Lung (tissue), 12 donors: ENCODE results near the gene EVI5. TPM values are rescaled to one million over a fixed set of nuclear protein-coding genes. Genes with fewer than 3 reads are reported as not detected.

Experiments
- ATAC-seq: fragments of 200-7000 bp; cut with Tn5 transposase; one replicate; pipeline ENCODE4 v1.9.1; 2020; ENCODE audit warnings: moderate number of reproducible peaks; ENCODE audit not compliant: insufficient read depth, low FRiP score
- DNase-seq, 3 donors: peaks; one replicate each; pipeline ENCODE4 v3.0.0-alpha.2; 2013 to 2017
- H3K27ac ChIP-seq, 2 donors: one replicate each; pipeline ENCODE4 v1.5.1; 2013; ENCODE audit warnings: mild to moderate bottlenecking in 2 of 2, moderate library complexity in 2 of 2, control low read depth in 1 of 2, inconsistent platforms in 1 of 2, low read depth in 1 of 2, low read length in 1 of 2
- H3K27me3 ChIP-seq, 3 donors: one replicate each; pipeline ENCODE4 v1.5.1; 2013; ENCODE audit warnings: low read length in 2 of 3; ENCODE audit not compliant: control insufficient read depth in 3 of 3, insufficient read depth in 3 of 3
- H3K36me3 ChIP-seq, 4 donors: one replicate each; pipeline ENCODE4 v1.5.1; 2013; ENCODE audit warnings: low read length in 4 of 4, mild to moderate bottlenecking in 1 of 4, moderate library complexity in 1 of 4; ENCODE audit not compliant: control insufficient read depth in 4 of 4, insufficient read depth in 4 of 4
- H3K4me1 ChIP-seq, 5 donors: one replicate each; pipeline ENCODE4 v1.5.1; 2013; ENCODE audit warnings: low read length in 5 of 5, mild to moderate bottlenecking in 2 of 5, moderate library complexity in 1 of 5; ENCODE audit not compliant: control insufficient read depth in 5 of 5, insufficient read depth in 5 of 5
- H3K4me3 ChIP-seq: one replicate; pipeline ENCODE4 v1.5.1; 2013; ENCODE audit warnings: mild to moderate bottlenecking, control low read depth, moderate library complexity
- H3K9ac ChIP-seq, 2 donors: one replicate each; pipeline ENCODE4 v1.5.1; 2013; ENCODE audit warnings: low read length in 2 of 2, control low read depth in 1 of 2; ENCODE audit not compliant: insufficient read depth in 1 of 2
- H3K9me3 ChIP-seq, 4 donors: one replicate each; pipeline ENCODE4 v1.5.1; 2013; ENCODE audit warnings: low read length in 3 of 4, mild to moderate bottlenecking in 1 of 4, moderate library complexity in 1 of 4; ENCODE audit not compliant: control insufficient read depth in 4 of 4, insufficient read depth in 3 of 4
- WGBS, 2 donors: extraction: QIAGEN DNeasy Blood & Tissue Kit; methylation state at CpG; one replicate each; pipeline ENCODE4 v1.1.7; 2013; 5-methylcytosine and 5-hydroxymethylcytosine counted together
- polyA plus RNA-seq, 2 donors: library from polyadenylated mRNA; stranded (reverse); fragments of 200-250 nt; gene quantifications; one replicate each; pipeline ENCODE4 v1.2.1, GENCODE V29; 2013
- total RNA-seq, 2 donors: library from RNA; depleted of rRNA in 1 of 2; stranded (reverse); fragments of >200 nt in 1 of 2; gene quantifications; one replicate each; pipeline ENCODE4 v1.2.1, GENCODE V29; 2014 to 2021
- TF ChIP-seq, protein P1 (sequence below): IDR thresholded peaks from 2 replicates; pipeline ENCODE4 v1.5.1; 2012; ENCODE audit warnings: mild to moderate bottlenecking; ENCODE audit errors: control extremely low read depth, extremely low read depth
- donor health status: control.
- donor health status: control.
- donor health status: Bipolar disorder and iron deficiency.
- donor health status: healthy.
- donor health status: DM: yes; HTN: yes; CAD: no.

The EVI5 gene
- total and polyA plus RNA-seq, 4 donors: 4.9 to 88.8 (median 25.1) TPM

DNA sequence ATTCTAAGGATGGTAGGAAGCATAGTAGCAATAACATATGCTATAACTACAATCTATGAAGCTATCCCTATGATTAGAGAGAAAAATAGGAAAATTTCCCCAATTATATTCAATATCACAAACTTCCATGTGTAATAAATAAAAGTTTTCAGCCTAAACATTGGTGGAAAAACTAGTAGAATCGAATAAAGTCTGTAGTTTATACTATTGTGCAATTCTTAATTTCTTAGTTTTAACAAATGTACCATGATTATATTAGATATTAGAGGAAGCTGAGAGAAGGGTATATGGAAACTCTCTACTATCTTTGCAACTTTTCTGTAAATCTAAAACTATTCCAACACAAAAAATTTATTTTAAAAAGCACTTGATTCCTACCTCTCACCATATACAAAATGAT lies 284.4 kb downstream of the EVI5 start:
- no peak for ATAC-seq
- Histone ChIP-seq H3K9ac (no peak overlapping the region), H3K9me3 (no peaks in the 10 kb centered on the region), H3K36me3 (no peaks in the 10 kb centered on the region), H3K27me3 (peaks cover 0 to 3% (median 0%) of the 10 kb centered on the region in 3 donors), H3K27ac (no peak overlapping the region), H3K4me1 (no peaks in the 10 kb centered on the region), H3K4me3 (no peak overlapping the region)
- WGBS, 2 donors: 74 to 100% methylated on average over 1 of the region's 1 CpG
- TF ChIP-seq, protein P1, sequence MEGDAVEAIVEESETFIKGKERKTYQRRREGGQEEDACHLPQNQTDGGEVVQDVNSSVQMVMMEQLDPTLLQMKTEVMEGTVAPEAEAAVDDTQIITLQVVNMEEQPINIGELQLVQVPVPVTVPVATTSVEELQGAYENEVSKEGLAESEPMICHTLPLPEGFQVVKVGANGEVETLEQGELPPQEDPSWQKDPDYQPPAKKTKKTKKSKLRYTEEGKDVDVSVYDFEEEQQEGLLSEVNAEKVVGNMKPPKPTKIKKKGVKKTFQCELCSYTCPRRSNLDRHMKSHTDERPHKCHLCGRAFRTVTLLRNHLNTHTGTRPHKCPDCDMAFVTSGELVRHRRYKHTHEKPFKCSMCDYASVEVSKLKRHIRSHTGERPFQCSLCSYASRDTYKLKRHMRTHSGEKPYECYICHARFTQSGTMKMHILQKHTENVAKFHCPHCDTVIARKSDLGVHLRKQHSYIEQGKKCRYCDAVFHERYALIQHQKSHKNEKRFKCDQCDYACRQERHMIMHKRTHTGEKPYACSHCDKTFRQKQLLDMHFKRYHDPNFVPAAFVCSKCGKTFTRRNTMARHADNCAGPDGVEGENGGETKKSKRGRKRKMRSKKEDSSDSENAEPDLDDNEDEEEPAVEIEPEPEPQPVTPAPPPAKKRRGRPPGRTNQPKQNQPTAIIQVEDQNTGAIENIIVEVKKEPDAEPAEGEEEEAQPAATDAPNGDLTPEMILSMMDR: no peak
- no peak for DNase-seq

GRCh38 chr1:92495392-92496063 lies 289.4 kb downstream of the EVI5 start:
- TF ChIP-seq, protein P1: no peak
- Histone ChIP-seq H3K4me1 (no peaks in the 10 kb centered on the region), H3K36me3 (no peaks in the 10 kb centered on the region), H3K27me3 (peaks cover 0 to 11% (median 3%) of the 10 kb centered on the region in 3 donors), H3K27ac (no peak overlapping the region), H3K9me3 (no peaks in the 10 kb centered on the region), H3K9ac (no peak overlapping the region), H3K4me3 (no peak overlapping the region)
- WGBS, 2 donors: 77 to 79% methylated on average over 2 of the region's 2 CpGs
- ATAC-seq (no peak), DNase-seq (no peak)

DNA sequence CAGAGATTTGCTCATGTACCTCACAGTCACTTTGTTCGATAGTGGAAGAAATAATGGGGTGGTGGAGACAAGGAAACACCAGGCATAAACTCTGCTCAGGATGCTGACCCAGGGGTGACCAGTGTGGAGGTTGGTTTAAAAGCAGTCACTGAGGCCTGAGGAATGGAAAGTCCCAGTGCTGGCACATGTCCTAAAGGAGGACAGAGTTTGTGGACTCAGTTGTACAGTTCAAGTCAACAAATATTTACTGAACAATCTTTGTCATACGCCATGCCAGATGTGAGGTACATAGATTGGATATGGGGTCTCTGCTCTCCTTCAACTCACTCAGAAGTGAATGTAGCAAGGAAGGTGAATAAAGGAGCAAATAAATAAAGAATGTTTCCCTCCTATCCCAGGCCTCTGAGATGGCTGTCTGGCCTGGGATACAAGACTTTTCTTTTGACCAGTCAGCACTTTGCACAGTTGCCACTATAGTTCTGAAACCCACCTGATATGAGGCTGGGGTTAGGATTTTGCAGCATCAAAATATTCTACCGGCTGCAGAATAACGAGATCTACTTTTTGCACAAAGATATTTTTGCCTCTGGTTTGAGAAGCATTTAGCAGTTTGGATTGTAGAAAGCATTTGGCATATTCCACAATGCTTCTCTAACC lies 290.3 kb downstream of the EVI5 start:
- H3K9ac ChIP-seq: no peak overlapping the region
- H3K4me1 ChIP-seq: no peaks in the 10 kb centered on the region
- no peak overlapping the region for H3K4me3 ChIP-seq
- H3K9me3 ChIP-seq: no peaks in the 10 kb centered on the region
- ATAC-seq (no peak), DNase-seq (no peak)
- no peak overlapping the region for H3K27ac ChIP-seq
- TF ChIP-seq, protein P1: no peak
- H3K27me3 ChIP-seq: peaks cover 0 to 14% (median 8%) of the 10 kb centered on the region in 3 donors
- WGBS, 2 donors: 90 to 92% methylated on average over 4 of the region's 4 CpGs
- no peaks in the 10 kb centered on the region for H3K36me3 ChIP-seq
